Thyroid gland (tissue), 4 donors: Measurements from ENCODE around the gene DIP2C.

ENCODE experiments used
- CTCF ChIP-seq, 6 experiments: fragments of 200-600 bp in 3 of 6; fragments of 450-650 bp in 3 of 6; sonication (generic) in 3 of 6; IDR thresholded peaks; one replicate each; pipeline ENCODE4 v1.5.1; 2016 to 2019; ENCODE audit warnings: antibody characterized with exemption in 6 of 6, mild to moderate bottlenecking in 2 of 6, inconsistent platforms in 1 of 6, moderate library complexity in 1 of 6
- POLR2A ChIP-seq, 2 donors: fragments of 450-650 bp; IDR thresholded peaks; one replicate each; pipeline ENCODE4 v1.6.1; 2017; ENCODE audit warnings: antibody characterized with exemption in 2 of 2, mild to moderate bottlenecking in 2 of 2, moderate library complexity in 1 of 2

- TF ChIP-seq CTCF (IDR thresholded peaks at IDR 0.05) (no peak), POLR2A (IDR thresholded peaks at IDR 0.05) (no peak)
These were observed 7.8 kb upstream of the DIP2C start for GRCh38 chr10:697097-697875.
